AG09319 (cell line): Measurements from ENCODE around the gene LIPE.

Experiments used
- DNase-seq: peaks from one replicate; pipeline ENCODE4 v3.0.0-alpha.2; 2010; ENCODE audit warnings: low read depth; ENCODE audit errors: extremely low read depth
- TF ChIP-seq, protein P1 (sequence below): IDR thresholded peaks from 2 replicates; pipeline ENCODE4 v1.5.1; 2011; ENCODE audit warnings: low read depth, mild to moderate bottlenecking, inconsistent platforms, low read length, moderate library complexity

The LIPE gene

DNA sequence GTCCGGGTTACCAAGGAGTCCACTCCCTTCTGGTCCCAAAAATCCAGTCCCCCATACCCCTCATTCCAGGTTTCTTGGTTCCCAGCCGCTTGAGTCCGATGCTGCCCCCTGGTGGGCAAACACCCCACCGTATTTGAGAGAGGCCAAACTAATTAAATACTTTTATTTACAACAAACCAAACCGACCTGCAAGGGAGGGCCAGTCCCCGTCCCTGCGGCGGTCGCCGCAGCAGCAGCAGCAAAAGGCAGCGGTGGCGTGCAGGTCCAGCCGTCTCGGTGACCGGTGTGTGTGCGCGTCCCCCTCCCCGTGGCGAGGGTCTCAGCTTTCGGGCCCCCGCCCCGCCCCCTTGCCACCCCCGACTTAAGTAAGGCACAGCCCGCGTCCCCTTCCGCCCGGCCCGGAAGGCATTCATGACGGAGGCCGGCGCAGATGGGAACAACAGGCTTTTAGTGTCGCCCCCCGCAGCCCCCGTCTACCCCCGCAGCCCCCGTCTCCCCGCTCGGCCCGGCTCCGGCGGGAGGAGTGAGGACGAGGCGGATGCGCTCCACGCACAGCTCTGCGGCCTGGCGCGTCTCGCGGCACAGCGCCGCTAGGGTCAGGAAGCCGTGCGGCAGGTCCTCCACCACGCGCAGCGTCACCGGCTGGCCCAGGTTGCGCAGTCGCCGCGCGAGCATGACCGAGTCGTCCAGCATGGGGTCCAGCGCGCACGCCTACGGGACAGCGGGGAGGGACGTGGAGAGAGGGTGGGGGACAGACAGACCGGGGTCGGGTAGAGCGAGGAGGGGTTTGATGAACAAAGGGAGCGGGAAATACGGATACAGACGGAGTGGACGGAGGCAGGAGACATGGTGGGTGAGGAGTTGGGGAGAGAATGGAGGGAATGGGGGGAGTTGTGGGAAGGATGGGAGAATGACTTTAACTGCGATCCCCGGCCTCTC is 25.6 kb downstream of the LIPE start:
- TF ChIP-seq, protein P1, sequence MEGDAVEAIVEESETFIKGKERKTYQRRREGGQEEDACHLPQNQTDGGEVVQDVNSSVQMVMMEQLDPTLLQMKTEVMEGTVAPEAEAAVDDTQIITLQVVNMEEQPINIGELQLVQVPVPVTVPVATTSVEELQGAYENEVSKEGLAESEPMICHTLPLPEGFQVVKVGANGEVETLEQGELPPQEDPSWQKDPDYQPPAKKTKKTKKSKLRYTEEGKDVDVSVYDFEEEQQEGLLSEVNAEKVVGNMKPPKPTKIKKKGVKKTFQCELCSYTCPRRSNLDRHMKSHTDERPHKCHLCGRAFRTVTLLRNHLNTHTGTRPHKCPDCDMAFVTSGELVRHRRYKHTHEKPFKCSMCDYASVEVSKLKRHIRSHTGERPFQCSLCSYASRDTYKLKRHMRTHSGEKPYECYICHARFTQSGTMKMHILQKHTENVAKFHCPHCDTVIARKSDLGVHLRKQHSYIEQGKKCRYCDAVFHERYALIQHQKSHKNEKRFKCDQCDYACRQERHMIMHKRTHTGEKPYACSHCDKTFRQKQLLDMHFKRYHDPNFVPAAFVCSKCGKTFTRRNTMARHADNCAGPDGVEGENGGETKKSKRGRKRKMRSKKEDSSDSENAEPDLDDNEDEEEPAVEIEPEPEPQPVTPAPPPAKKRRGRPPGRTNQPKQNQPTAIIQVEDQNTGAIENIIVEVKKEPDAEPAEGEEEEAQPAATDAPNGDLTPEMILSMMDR = peak; percentile 77
- DNase-seq = no peak

DNA sequence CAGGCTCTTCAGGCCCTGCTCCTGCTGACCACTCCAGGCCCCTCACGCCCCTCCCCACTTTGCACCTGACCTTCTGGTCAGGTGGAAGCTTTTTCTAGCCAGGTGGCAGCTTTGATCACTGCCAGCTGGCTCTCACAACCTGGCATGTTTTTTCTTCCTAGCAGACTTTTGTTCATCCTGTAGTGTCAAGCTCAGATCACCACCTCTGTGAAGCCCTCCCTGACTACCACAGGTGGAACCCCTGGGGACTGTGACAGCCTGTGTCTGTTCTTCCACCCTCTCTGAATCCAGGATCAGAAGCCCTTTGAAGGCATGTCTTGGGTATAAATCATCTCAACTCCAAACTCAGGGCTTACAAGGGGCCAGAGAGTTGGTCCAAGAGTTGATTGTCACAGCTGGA is 26.8 kb downstream of the LIPE start:
- TF ChIP-seq, protein P1 = no peak
- DNase-seq = no peak

DNA sequence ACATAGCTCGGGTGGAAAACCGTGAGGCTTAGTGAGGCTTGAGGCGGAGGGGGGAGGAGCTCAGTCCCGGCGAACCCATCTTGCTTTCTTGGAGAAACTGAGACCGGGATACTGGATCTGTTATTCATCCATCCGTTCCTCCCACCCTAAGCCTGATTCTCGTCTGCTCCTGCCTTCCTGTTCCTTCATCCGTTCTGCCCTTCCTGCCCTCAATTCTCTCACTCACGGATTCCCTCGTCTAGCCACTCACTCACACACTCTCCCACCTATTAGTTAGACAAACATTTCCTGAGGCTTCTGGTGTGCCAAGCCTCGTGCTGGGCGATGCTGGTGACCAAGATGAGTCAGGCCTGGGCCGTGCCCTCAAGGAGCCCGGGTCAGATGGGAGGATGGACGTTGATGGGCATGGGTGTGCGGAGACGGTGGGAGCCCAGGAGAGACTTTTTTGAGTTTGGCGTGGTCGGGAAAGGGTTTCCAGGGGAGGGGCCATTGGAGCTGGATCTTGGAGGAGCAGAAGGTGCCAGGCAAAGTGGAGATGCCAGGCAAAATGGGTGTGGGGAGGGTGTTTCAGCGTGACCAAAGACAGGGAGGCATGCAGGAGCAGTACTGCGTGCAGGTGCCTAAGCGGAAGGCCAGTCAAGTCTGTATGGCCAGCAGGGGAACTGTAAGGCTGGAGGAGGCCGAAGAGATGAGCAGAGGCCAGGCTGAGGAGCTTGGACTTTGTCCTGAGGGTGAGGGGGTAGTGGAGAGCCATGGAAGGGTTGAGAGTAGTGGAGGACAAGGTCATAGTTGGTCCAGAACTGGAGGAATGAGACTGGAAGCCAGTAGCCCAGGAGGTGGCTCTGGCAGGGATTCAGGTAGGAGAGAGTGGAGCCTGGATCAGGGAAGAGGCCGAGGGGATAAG is 29.7 kb downstream of the LIPE start:
- TF ChIP-seq, protein P1 = no peak
- DNase-seq = no peak

DNA sequence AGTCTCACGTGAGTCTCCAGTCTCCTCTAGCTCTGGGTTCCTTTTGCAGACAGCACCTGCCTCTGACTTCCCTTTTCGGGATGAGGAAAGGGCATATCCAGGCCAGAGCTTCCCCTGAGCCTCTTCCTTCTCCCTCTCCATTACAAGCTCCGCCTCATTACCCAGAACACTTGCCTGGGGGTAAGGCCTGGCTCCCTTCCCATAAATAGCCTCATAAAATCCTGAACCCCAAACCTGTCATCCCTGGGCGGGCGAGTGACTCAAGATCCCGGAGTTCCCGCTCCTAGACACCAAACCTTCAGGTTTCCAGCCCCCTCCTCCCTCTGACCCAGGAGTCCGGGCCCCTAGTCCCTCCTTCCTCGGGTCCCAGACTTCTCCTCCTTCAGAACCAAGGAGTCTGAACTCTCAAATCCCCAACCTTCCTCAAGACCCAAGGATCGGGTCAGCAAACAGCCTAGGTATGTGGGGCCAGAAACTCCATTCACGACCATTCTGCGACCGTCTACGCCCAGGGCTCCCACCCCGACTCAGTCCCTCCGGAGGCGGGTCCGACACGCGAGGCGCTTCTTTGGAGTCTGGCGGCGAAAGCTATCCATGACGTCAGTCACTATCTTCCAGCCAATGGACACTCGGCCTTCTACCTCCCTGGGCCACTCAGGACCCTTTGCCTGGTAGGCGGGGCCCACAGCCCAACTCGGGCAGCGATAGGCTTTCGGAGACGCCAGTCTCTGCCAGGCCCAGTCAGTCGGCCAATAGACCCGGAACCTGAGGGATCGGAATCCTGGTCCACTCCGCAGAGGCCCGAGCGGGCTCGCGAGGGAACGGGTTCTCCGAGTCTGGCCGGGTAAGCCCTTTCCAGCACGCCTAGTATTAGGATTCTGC is 30.6 kb downstream of the LIPE start:
- DNase-seq = peak; percentile 98
- TF ChIP-seq, protein P1 = no peak

DNA sequence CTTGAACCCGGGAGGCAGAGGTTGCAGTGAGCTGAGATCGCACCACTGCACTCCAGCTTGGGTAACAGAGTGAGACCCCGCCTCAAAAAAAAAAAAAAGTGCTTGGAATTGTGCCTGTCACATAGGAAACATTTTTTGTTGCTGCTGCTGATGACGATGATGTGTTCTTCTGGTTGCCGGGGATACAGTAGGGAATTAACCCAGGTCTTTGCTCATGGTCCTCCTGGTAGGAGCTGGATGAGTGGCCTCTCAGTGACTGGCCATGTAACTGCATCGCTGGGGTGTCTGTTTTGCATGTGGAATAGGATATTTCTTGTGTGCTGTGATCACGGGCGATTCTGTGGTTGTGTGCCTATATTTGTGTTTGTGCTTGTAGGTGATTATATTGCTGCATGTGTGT is 32.4 kb downstream of the LIPE start:
- no peak for DNase-seq
- TF ChIP-seq, protein P1 = no peak

DNA sequence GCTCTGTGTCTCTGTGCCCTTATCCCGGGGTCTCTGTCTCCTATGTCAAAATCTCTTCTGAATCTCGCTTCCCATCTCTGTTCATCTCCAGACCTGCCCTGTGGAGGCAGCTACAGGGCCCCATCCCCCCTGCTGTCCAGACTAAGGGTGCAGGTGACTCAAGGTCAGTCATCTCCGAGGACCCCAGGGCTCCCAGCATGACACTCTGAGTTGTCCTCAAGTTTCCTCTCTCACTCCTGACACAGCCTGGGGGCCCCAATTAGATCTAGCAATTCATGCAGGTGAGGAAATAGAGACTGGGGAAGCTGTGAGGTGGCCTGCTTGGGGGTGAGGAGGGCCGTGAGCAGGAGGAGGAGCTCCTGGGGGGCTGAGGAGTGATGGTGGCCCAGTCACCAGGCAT is 35.0 kb downstream of the LIPE start:
- TF ChIP-seq, protein P1 = no peak
- no peak for DNase-seq
